Neuronal stem cell (in vitro differentiated cells): Measurements from ENCODE around the gene ADH5.

Source experiments
- DNase-seq: peaks from one replicate; pipeline ENCODE4 v3.0.0-alpha.2; 2013; ENCODE audit warnings: low spot score
- H2AFZ ChIP-seq: one replicate; pipeline ENCODE4 v1.6.1; 2013; ENCODE audit warnings: mild to moderate bottlenecking, low read length, inconsistent platforms
- H2AK5ac ChIP-seq: 2 replicates; pipeline ENCODE4 v1.6.1; 2013; ENCODE audit warnings: low read depth, mild to moderate bottlenecking, inconsistent platforms, low read length, moderate library complexity, mixed read lengths
- H2BK120ac ChIP-seq: 2 replicates; pipeline ENCODE4 v1.6.1; 2013; ENCODE audit warnings: low read depth, mild to moderate bottlenecking, inconsistent platforms, low read length, moderate library complexity, mixed read lengths
- H2BK12ac ChIP-seq: one replicate; pipeline ENCODE4 v1.6.1; 2013; ENCODE audit warnings: low read length, inconsistent platforms
- H2BK15ac ChIP-seq: 2 replicates; pipeline ENCODE4 v1.6.1; 2013; ENCODE audit warnings: mild to moderate bottlenecking, low read length, inconsistent platforms, mixed read lengths
- H2BK5ac ChIP-seq: one replicate; pipeline ENCODE4 v1.6.1; 2013; ENCODE audit warnings: inconsistent platforms, mild to moderate bottlenecking, low read length, moderate library complexity
- H3K14ac ChIP-seq: one replicate; pipeline ENCODE4 v1.6.1; 2013; ENCODE audit warnings: low read length, inconsistent platforms
- H3K18ac ChIP-seq: 2 replicates; pipeline ENCODE4 v1.6.1; 2013; ENCODE audit warnings: low read length, inconsistent platforms
- H3K23ac ChIP-seq: 2 replicates; pipeline ENCODE4 v1.6.1; 2013; ENCODE audit warnings: low read depth, mild to moderate bottlenecking, mixed read lengths, low read length, inconsistent platforms; ENCODE audit not compliant: poor library complexity
- H3K27ac ChIP-seq: replicated peaks from 3 replicates; pipeline ENCODE4 v1.5.1; 2013; ENCODE audit warnings: low read length, inconsistent platforms
- H3K27me3 ChIP-seq, 3 experiments: 2 replicates each; pipeline ENCODE4 v1.6.1; 2013; ENCODE audit warnings: low read length in 3 of 3, mild to moderate bottlenecking in 2 of 3, inconsistent platforms in 1 of 3, low read depth in 1 of 3, mixed read lengths in 1 of 3, moderate library complexity in 1 of 3; ENCODE audit not compliant: control insufficient read depth in 3 of 3, insufficient read depth in 3 of 3
- H3K36me3 ChIP-seq, 2 donors: replicated peaks in 1 of 2; 2 replicates each; pipeline ENCODE4 v1.6.1; 2013; ENCODE audit warnings: low read length in 2 of 2; ENCODE audit not compliant: control insufficient read depth in 2 of 2, insufficient read depth in 2 of 2
- H3K4ac ChIP-seq: 2 replicates; pipeline ENCODE4 v1.6.1; 2013; ENCODE audit warnings: inconsistent platforms, mild to moderate bottlenecking, low read length, moderate library complexity
- H3K4me1 ChIP-seq, 2 donors: 1 replicate in 1 of 2; 2 replicates in 1 of 2; pipeline ENCODE4 v1.6.1; 2013; ENCODE audit warnings: low read length in 2 of 2, low read depth in 1 of 2; ENCODE audit not compliant: control insufficient read depth in 2 of 2, insufficient read depth in 1 of 2
- H3K4me2 ChIP-seq: one replicate; pipeline ENCODE4 v1.6.1; 2013; ENCODE audit warnings: mild to moderate bottlenecking, low read length, inconsistent platforms; ENCODE audit not compliant: insufficient read depth, poor library complexity, severe bottlenecking
- H3K4me3 ChIP-seq, 2 donors: 2 replicates each; pipeline ENCODE4 v1.5.1; 2013; ENCODE audit warnings: low read length in 2 of 2, mild to moderate bottlenecking in 2 of 2, inconsistent platforms in 1 of 2, moderate library complexity in 1 of 2
- H3K79me1 ChIP-seq: one replicate; pipeline ENCODE4 v1.6.1; 2013; ENCODE audit warnings: low read depth, mild to moderate bottlenecking, inconsistent platforms, low read length, moderate library complexity
- H3K9ac ChIP-seq: one replicate; pipeline ENCODE4 v1.6.1; 2013; ENCODE audit warnings: mild to moderate bottlenecking, low read depth, low read length, inconsistent platforms; ENCODE audit not compliant: poor library complexity
- H3K9me3 ChIP-seq, 2 donors: replicated peaks in 1 of 2; 2 replicates each; pipeline versions ENCODE3 to v1.6.1; 2013; ENCODE audit warnings: low read length in 2 of 2, mild to moderate bottlenecking in 2 of 2, inconsistent platforms in 1 of 2, low read depth in 1 of 2, mixed read lengths in 1 of 2, moderate library complexity in 1 of 2; ENCODE audit not compliant: control insufficient read depth in 2 of 2, insufficient read depth in 1 of 2
- H4K8ac ChIP-seq: one replicate; pipeline ENCODE4 v1.6.1; 2013; ENCODE audit warnings: low read depth, mild to moderate bottlenecking, inconsistent platforms, low read length, moderate library complexity
- H4K91ac ChIP-seq: one replicate; pipeline ENCODE4 v1.6.1; 2013; ENCODE audit warnings: low read length, low read depth, mild to moderate bottlenecking, inconsistent platforms; ENCODE audit not compliant: poor library complexity
- WGBS, 2 donors: extraction: QIAGEN DNeasy Blood & Tissue Kit; methylation state at CpG; one replicate each; pipeline ENCODE4 v1.1.7; 2013; ENCODE audit warnings: missing lambda C conversion rate in 2 of 2, mixed read lengths in 1 of 2; ENCODE audit not compliant: insufficient read length in 2 of 2, insufficient replicate concordance in 1 of 2; ENCODE audit errors: extremely low coverage in 2 of 2; 5-methylcytosine and 5-hydroxymethylcytosine counted together

ADH5 gene

DNA sequence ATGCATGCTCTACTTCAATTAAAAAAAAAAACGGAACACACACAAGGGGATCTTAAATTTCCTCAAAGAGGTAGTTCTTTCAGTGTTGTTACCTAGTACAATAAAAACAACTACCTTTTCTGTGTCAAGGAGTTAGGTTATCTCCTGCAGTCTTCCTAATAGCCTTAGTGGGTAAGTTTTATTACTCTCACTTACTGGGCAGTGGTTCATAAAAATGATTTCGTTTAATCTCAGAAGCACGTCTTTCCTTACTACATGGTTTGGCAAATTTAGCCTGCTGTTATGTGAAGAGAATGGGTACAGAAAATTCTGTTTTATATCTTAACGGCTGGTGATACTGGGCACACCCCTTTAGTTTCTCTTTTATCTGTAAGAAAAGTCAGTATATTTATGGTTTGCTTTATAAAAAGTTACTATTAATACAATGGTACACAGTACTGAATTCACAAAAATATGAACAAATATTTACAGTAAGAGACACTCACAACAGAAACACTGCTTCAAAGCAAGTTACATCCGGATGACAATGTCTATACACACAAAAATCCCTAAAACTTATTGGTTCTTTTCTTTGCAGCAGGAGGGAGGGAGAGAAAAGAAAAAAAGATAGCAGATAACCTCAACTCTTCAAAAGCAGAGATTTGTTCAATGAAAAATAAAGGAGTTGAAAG is 8.8 kb downstream of the ADH5 start:
- no peak overlapping the region for H3K14ac ChIP-seq
- H3K4me3 ChIP-seq, result no peak overlapping the region
- no peak overlapping the region for H3K27ac ChIP-seq
- no peak overlapping the region for H3K4ac ChIP-seq
- H4K91ac ChIP-seq, result no peak overlapping the region
- H2BK15ac ChIP-seq, result no peak overlapping the region
- H3K4me2 ChIP-seq, result no peak overlapping the region
- H3K27me3 ChIP-seq, result no peaks in the 10 kb centered on the region
- no peak overlapping the region for H2BK5ac ChIP-seq
- no peak overlapping the region for H3K23ac ChIP-seq
- H2BK120ac ChIP-seq, result no peak overlapping the region
- H2AFZ ChIP-seq, result no peak overlapping the region
- no peaks in the 10 kb centered on the region for H3K79me1 ChIP-seq
- no peak overlapping the region for H3K9ac ChIP-seq
- no peaks in the 10 kb centered on the region for H3K9me3 ChIP-seq
- no peak overlapping the region for H3K18ac ChIP-seq
- DNase-seq, result no peak
- H2BK12ac ChIP-seq, result no peak overlapping the region
- no peaks in the 10 kb centered on the region for H3K4me1 ChIP-seq
- H3K36me3 ChIP-seq, result peaks cover 42 to 100% of the 10 kb centered on the region in 2 donors
- WGBS, 2 donors, result no CpG with 5 or more reads among the region's 5 CpGs
- H4K8ac ChIP-seq, result no peak overlapping the region
- H2AK5ac ChIP-seq, result no peak overlapping the region

- H2BK15ac ChIP-seq, result no peak overlapping the region
Observed at GRCh38 chr4:99078931-99079624, 9.5 kb downstream of the ADH5 start.

GRCh38 chr4:99078336-99078735 is 10.3 kb downstream of the ADH5 start:
- DNase-seq, result no peak
- WGBS, 2 donors, result no CpG with 5 or more reads among the region's 5 CpGs
- no peak overlapping the region for H3K14ac ChIP-seq

More at GRCh38 chr4:99078931-99079624, 9.5 kb downstream of the ADH5 start:
- WGBS, 2 donors, result no CpG with 5 or more reads among the region's 5 CpGs
- Histone ChIP-seq H3K4me2 (no peak overlapping the region), H4K91ac (no peak overlapping the region), H3K9ac (no peak overlapping the region), H2BK120ac (no peak overlapping the region), H4K8ac (no peak overlapping the region), H3K4me3 (no peak overlapping the region), H3K4ac (no peak overlapping the region), H2BK5ac (no peak overlapping the region), H3K27ac (no peak overlapping the region), H3K9me3 (no peaks in the 10 kb centered on the region), H3K23ac (no peak overlapping the region), H3K36me3 (peaks cover 38 to 100% of the 10 kb centered on the region in 2 donors), H3K79me1 (no peaks in the 10 kb centered on the region), H3K18ac (no peak overlapping the region), H2AK5ac (no peak overlapping the region), H3K4me1 (no peaks in the 10 kb centered on the region), H3K27me3 (no peaks in the 10 kb centered on the region), H3K14ac (no peak overlapping the region), H2AFZ (no peak overlapping the region), H2BK12ac (no peak overlapping the region)
- DNase-seq, result no peak

GRCh38 chr4:99077177-99077576 is 11.4 kb downstream of the ADH5 start:
- Histone ChIP-seq H3K4me1 (no peaks in the 10 kb centered on the region), H3K4ac (no peak overlapping the region), H3K23ac (no peak overlapping the region), H3K36me3 (peaks cover 33 to 99% of the 10 kb centered on the region in 2 donors), H3K27ac (no peak overlapping the region), H2BK5ac (no peak overlapping the region), H3K9ac (no peak overlapping the region), H2AFZ (no peak overlapping the region), H2BK120ac (no peak overlapping the region), H3K79me1 (no peaks in the 10 kb centered on the region), H4K91ac (no peak overlapping the region), H2BK12ac (no peak overlapping the region), H3K4me3 (no peak overlapping the region), H4K8ac (no peak overlapping the region), H3K27me3 (no peaks in the 10 kb centered on the region), H2BK15ac (no peak overlapping the region), H3K18ac (no peak overlapping the region), H3K9me3 (no peaks in the 10 kb centered on the region), H2AK5ac (no peak overlapping the region), H3K4me2 (no peak overlapping the region), H3K14ac (no peak overlapping the region)
- no peak for DNase-seq
- WGBS, 2 donors, result no CpG with 5 or more reads among the region's 4 CpGs

More at GRCh38 chr4:99078336-99078735, 10.3 kb downstream of the ADH5 start:
- Histone ChIP-seq H2BK15ac (no peak overlapping the region), H3K4me1 (no peaks in the 10 kb centered on the region), H2BK120ac (no peak overlapping the region), H2AFZ (no peak overlapping the region), H4K8ac (no peak overlapping the region), H3K4me2 (no peak overlapping the region), H3K4ac (no peak overlapping the region), H3K9ac (no peak overlapping the region), H2BK5ac (no peak overlapping the region), H3K27me3 (no peaks in the 10 kb centered on the region), H3K18ac (no peak overlapping the region), H3K36me3 (peaks cover 36 to 100% of the 10 kb centered on the region in 2 donors), H4K91ac (no peak overlapping the region), H3K23ac (no peak overlapping the region), H2BK12ac (no peak overlapping the region), H2AK5ac (no peak overlapping the region), H3K4me3 (no peak overlapping the region), H3K79me1 (no peaks in the 10 kb centered on the region), H3K9me3 (no peaks in the 10 kb centered on the region), H3K27ac (no peak overlapping the region)
